ENCODE results near the gene HTR4. TPM values are rescaled to one million over a fixed set of nuclear protein-coding genes. Genes with fewer than 3 reads are reported as not detected.

The HTR4 gene
- total RNA-seq, 1 experiment from 2014 or later = not detected

DNA sequence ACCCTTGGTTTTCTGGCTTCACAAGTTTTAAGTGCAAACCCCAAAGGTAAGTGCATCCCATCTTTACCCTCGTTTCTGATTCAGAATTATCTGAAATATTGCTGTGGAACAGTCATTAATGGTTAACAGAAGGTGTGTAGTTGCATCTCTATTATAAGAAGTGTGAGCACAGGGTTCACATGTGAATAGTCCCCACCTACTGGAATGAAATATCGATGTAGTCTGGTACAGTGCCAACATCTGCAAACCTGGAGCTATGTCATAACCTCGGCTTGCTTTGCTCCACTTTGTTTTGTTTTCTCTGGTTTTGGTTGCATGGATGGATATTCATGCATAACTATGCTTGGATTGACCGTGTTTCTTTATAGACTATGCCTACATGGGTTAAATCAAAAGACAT, 12.6 kb downstream of the HTR4 start:
- H3K9me3 ChIP-seq (replicated peaks) = no peaks in the 10 kb centered on the region
- no peak overlapping the region for H3K4me3 ChIP-seq
- no peak overlapping the region for H3K27ac ChIP-seq
- H3K27me3 ChIP-seq (replicated peaks) = peaks cover 11% of the 10 kb centered on the region; the same call in 1 of the 2 replicates
- no peaks in the 10 kb centered on the region for H3K36me3 ChIP-seq
- no peaks in the 10 kb centered on the region for H3K4me1 ChIP-seq (replicated peaks)
- no peak for DNase-seq (ENCODE audit: low read depth in 1 of 2, low spot score in 2 of 2)

DNA sequence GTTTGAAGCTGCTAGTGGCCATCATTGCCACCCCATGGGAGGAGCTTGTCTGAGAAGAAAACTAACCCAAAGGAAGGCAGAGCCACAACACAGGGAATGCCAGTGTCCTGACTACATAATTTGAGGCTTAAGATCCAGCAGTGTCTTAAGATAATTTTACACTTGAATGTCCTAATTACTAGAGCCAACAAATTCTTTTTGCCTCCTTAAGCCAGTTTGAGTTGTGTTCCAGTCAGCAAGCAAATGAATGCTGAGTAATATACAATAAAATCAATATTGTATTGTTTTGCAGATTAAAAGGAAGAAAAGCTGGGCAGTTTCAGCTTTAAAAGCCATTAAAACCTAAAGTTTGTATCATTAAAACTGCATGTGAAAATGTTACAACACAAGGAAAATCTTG, 13.9 kb downstream of the HTR4 start:
- Histone ChIP-seq H3K9me3 (replicated peaks) (no peaks in the 10 kb centered on the region), H3K36me3 (no peaks in the 10 kb centered on the region), H3K4me3 (no peak overlapping the region), H3K4me1 (replicated peaks) (no peaks in the 10 kb centered on the region), H3K27ac (no peak overlapping the region), H3K27me3 (replicated peaks) (peaks cover 11% of the 10 kb centered on the region; the same call in 1 of the 2 replicates)
- DNase-seq (ENCODE audit: low read depth in 1 of 2, low spot score in 2 of 2) = no peak

DNA sequence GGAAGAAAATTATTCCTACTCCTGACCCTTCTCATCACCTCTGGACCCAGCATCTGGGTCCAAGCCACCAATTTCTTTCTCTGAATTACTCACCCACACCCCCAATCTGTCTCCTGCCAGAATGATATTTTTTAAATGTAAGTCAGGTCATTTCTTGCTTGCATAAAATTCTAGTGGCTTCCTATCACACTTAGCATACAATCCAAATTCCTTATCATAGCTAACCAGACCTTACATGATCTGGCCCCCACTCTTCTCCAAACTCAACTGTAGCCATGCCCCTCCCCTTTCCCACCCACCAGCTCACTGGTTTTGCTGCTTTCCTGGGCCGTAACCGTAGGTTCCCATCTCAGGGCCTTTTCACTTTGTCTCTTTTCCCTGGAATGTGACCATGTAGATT, 15.2 kb downstream of the HTR4 start:
- Histone ChIP-seq H3K9me3 (replicated peaks) (no peaks in the 10 kb centered on the region), H3K36me3 (no peaks in the 10 kb centered on the region), H3K4me3 (no peak overlapping the region), H3K27me3 (replicated peaks) (peaks cover 10% of the 10 kb centered on the region; the same call in 1 of the 2 replicates), H3K4me1 (replicated peaks) (no peaks in the 10 kb centered on the region), H3K27ac (no peak overlapping the region)
- no peak for DNase-seq (ENCODE audit: low read depth in 1 of 2, low spot score in 2 of 2)

DNA sequence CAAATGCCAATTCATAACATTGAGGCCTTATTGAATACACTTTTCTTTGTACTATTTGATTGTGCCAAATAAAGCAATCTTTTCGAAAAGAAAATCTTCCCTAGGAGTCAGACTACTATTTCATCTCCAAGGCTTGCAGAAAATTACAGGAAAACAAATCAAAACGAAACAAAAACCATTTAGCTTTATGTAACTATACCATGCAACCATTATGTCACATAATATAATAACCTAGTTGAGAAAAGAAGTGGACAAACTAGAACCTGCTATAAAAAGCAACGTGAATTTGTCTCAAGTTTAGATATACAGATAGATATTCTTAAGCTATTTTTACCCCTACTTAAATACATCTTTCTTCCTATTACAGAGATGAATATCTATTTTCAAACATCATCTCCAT, 18.0 kb downstream of the HTR4 start:
- Histone ChIP-seq H3K4me3 (no peak overlapping the region), H3K27ac (no peak overlapping the region), H3K4me1 (replicated peaks) (no peaks in the 10 kb centered on the region), H3K27me3 (replicated peaks) (no peaks in the 10 kb centered on the region; the same call in 1 of the 2 replicates), H3K9me3 (replicated peaks) (no peaks in the 10 kb centered on the region), H3K36me3 (no peaks in the 10 kb centered on the region)
- DNase-seq (ENCODE audit: low read depth in 1 of 2, low spot score in 2 of 2) = no peak

DNA sequence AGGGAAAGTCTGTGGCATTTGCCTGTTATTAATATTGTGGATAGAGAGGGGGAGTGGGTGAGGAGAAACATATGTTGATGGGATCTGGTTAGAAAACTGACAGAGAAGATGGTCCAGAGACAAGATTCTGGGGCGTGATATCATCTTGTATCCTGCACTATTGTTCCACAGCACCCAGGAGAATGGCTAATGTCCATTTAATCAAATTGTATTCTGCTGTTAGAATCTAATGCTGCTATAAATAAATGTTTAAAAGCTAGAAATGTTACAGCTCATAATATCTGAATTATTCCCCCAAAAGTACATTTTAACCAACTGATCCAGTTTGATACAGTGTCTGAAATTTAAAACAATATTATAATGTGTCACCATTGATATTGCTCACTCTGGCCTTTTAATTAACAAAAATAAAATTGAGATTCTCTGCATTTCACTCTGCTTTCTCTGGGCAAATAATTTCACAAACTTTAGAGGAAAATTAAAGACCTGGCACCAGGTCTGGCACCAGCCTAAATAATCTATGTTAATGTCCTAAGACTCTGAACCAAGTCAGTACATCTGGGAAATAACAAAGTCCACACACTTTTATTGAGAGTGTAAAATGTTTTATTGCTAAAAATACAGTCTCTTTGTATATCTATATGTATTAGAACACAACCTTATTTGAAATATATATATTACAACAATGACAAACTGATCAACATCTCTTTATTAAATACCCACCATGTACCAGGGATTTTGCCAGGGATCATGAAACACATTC, 18.8 kb downstream of the HTR4 start:
- H3K27ac ChIP-seq = no peak overlapping the region
- H3K9me3 ChIP-seq (replicated peaks) = no peaks in the 10 kb centered on the region
- no peaks in the 10 kb centered on the region for H3K36me3 ChIP-seq
- no peak for DNase-seq (ENCODE audit: low read depth in 1 of 2, low spot score in 2 of 2)
- peaks cover 6% of the 10 kb centered on the region; the same call in 1 of the 2 replicates for H3K27me3 ChIP-seq (replicated peaks)
- H3K4me3 ChIP-seq = no peak overlapping the region
- no peaks in the 10 kb centered on the region for H3K4me1 ChIP-seq (replicated peaks)

DNA sequence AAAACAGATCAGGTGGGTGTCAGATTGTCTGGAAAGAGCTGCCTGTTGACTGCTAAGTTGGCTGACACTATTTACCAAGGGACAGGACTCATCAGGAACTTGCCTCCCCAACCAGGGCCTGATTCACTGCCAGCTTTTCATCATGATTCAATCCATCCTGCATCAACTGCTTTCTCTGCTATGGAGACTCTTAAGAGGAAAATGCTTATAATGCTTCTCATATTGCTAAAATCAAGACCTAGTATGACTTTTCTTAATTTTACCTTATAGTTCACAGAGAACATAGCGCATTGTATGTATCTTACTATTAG, 21.3 kb downstream of the HTR4 start:
- no peak for DNase-seq (ENCODE audit: low read depth in 1 of 2, low spot score in 2 of 2)
- Histone ChIP-seq H3K36me3 (no peaks in the 10 kb centered on the region), H3K27ac (no peak overlapping the region), H3K9me3 (replicated peaks) (no peaks in the 10 kb centered on the region), H3K4me3 (no peak overlapping the region), H3K4me1 (replicated peaks) (no peaks in the 10 kb centered on the region), H3K27me3 (replicated peaks) (peaks cover 6% of the 10 kb centered on the region; the same call in 1 of the 2 replicates)

DNA sequence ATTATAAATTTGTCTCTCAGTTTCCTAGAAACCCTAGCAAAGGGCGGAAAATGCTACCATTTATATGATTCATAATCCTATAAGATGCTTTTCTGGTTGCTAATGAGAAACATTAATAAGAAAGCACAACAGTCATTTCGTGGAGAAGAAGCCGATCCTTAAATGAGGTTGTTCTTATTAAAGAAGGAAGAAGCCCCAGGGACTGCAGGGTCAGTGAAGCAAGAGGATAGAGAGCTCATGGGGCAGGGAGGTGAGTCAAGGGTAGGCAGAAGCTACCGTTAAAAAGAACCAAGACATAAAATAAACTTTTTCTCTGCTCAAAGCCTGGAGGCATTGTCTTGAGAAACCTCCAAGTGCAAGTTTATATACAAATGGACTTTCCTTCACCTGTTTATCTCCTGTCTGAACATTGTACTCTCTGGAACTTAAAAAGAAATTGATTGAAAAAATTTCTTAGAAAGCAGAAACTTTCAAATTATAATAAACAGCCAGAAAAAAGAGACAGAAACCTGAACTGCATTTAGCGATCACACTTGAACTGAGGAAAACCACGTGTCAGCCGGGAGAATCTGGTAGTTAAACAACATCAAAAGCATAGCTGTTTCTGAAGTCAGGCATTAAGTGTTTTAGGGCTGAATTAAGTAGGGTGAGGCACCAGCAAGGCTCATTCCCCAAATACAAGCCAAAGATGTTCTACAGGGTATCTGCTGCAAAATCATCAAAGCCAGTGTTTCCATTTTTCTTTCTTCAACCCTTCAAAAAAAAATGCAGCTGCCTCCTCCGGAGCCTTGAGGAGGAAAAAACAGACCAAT, 21.9 kb downstream of the HTR4 start:
- Histone ChIP-seq H3K4me3 (no peak overlapping the region), H3K27me3 (replicated peaks) (peaks cover 6% of the 10 kb centered on the region; the same call in 1 of the 2 replicates), H3K9me3 (replicated peaks) (no peaks in the 10 kb centered on the region), H3K27ac (no peak overlapping the region), H3K4me1 (replicated peaks) (no peaks in the 10 kb centered on the region), H3K36me3 (no peaks in the 10 kb centered on the region)
- no peak for DNase-seq (ENCODE audit: low read depth in 1 of 2, low spot score in 2 of 2)

DNA sequence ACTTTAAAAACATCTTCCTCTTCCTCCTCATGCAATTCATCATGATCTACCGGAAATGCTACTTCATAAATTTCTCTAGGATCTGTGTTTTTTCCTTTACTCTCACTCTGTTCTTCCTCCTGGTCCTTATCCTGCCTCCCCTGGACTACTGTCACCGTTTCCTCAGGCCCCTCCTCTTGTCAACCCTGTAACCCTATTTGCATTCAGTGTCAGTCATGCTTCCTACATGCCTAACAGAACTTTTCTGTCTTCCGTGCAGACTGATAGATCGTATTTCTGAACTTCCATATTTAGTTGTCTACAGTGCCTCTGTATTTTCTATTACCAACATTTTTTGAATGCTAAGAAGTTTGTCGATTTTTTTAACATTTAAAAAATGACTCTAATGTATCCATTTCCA, 27.3 kb downstream of the HTR4 start:
- H3K27ac ChIP-seq = no peak overlapping the region
- H3K4me3 ChIP-seq = no peak overlapping the region
- H3K4me1 ChIP-seq (replicated peaks) = peaks cover 4% of the 10 kb centered on the region; the same call in 1 of the 2 replicates
- H3K27me3 ChIP-seq (replicated peaks) = peaks cover 6% of the 10 kb centered on the region; the same call in 1 of the 2 replicates
- no peak for DNase-seq (ENCODE audit: low read depth in 1 of 2, low spot score in 2 of 2)
- H3K36me3 ChIP-seq = no peaks in the 10 kb centered on the region
- no peaks in the 10 kb centered on the region for H3K9me3 ChIP-seq (replicated peaks)

DNA sequence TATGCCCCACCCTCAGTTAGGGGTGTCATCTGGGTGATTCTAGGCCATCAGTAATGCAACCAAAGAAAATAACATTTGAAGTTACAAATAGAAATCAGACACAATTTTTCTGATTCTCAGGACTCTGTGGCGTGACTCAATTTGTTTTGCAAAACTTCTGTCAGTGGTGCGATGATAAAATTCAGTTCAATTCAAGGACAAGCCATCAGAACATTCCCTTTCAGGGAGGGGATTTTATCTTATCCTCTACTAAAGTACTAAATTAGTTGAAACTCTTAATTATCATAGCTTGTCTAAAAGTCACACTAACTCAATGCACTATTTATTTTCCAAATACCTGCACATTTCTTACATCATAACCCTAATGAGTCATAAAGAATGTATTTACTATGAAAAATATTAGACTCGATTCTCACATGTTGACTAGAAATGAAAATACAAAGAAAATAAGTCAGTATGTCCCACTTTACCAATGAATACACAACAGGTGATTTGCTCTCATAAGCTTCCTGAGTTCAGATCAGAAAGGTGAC, 28.2 kb downstream of the HTR4 start:
- H3K27me3 ChIP-seq (replicated peaks) = peaks cover 4% of the 10 kb centered on the region; the same call in 1 of the 2 replicates
- H3K27ac ChIP-seq = no peak overlapping the region

DNA sequence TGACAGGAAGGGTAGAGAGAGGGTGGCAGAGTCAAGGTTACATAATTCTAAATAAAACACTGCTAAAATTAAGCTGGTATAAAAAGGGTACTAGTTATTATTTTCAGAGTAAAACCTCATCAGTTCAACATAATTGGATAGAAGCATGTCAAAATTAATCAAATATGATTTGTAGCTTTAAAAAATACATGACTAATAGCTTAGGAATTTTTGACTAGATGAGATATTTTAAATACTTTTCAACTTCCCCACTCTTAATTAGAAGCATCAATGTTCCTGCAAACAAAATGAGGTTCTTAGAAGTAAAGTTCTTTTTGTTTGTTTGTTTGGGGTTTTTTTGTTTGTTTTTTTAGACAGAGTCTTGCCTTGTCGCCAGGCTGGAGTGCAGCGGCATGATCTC, 29.1 kb downstream of the HTR4 start:
- no peak overlapping the region for H3K4me3 ChIP-seq
- DNase-seq (ENCODE audit: low read depth in 1 of 2, low spot score in 2 of 2) = no peak
- H3K27ac ChIP-seq = no peak overlapping the region
- no peaks in the 10 kb centered on the region for H3K27me3 ChIP-seq (replicated peaks)
- no peaks in the 10 kb centered on the region for H3K36me3 ChIP-seq
- peaks cover 4% of the 10 kb centered on the region; the same call in 1 of the 2 replicates for H3K4me1 ChIP-seq (replicated peaks)
- H3K9me3 ChIP-seq (replicated peaks) = no peaks in the 10 kb centered on the region

More for the DNA sequence above, 28.2 kb downstream of the HTR4 start:
- no peak for DNase-seq (ENCODE audit: low read depth in 1 of 2, low spot score in 2 of 2)
- Histone ChIP-seq H3K4me3 (no peak overlapping the region), H3K36me3 (no peaks in the 10 kb centered on the region), H3K9me3 (replicated peaks) (no peaks in the 10 kb centered on the region), H3K4me1 (replicated peaks) (peaks cover 4% of the 10 kb centered on the region; the same call in 1 of the 2 replicates)

DNA sequence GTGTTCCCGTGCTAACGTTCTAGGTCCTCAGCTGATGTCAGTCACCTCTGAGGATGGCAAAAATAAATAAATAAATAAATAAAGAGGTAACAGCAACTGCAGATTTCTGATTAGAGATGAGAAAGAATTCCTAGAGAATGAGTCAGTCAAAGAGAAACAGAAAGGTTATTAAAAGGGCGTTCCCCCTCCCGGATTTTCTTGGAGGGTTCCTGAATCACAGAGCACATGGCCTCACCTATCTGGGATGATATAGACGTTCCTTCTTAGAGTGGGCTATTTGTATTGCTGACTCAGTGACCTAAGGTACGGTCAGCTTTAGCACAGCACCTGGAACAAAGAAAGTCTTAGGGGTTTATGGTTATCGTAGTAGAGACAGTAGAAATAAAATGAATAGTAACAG, 30.6 kb downstream of the HTR4 start:
- no peaks in the 10 kb centered on the region for H3K27me3 ChIP-seq (replicated peaks)
- no peaks in the 10 kb centered on the region for H3K36me3 ChIP-seq
- no peaks in the 10 kb centered on the region for H3K9me3 ChIP-seq (replicated peaks)
- no peak overlapping the region for H3K4me3 ChIP-seq
- H3K27ac ChIP-seq = no peak overlapping the region
- peak in 1 of 2 experiments; percentile 20 for DNase-seq (ENCODE audit: low read depth in 1 of 2, low spot score in 2 of 2)
- peaks cover 4% of the 10 kb centered on the region; the same call in 1 of the 2 replicates for H3K4me1 ChIP-seq (replicated peaks)

DNA sequence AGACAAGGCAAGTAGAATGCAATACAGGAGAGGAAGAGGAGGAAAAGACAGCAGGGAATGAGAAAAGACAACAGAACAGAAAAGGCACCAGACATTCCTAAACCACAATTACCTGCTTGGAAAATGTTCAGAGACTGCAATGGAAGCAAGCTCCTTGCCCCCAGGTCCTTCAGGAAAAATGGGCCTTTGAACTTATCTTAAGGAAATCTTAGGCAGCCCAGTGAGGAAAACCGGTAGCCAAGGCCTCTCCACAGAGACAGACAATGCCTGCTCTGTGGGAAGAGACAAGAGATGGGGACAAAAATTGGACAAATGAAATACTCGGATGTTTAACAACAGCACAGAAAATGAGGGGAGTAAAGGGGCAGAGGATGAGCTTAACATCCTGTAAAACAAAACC, 31.2 kb downstream of the HTR4 start:
- H3K27ac ChIP-seq = no peak overlapping the region
- H3K9me3 ChIP-seq (replicated peaks) = no peaks in the 10 kb centered on the region
- H3K4me1 ChIP-seq (replicated peaks) = peaks cover 4% of the 10 kb centered on the region; the same call in 1 of the 2 replicates
- no peak for DNase-seq (ENCODE audit: low read depth in 1 of 2, low spot score in 2 of 2)
- no peak overlapping the region for H3K4me3 ChIP-seq
- no peaks in the 10 kb centered on the region for H3K36me3 ChIP-seq
- H3K27me3 ChIP-seq (replicated peaks) = no peaks in the 10 kb centered on the region

DNA sequence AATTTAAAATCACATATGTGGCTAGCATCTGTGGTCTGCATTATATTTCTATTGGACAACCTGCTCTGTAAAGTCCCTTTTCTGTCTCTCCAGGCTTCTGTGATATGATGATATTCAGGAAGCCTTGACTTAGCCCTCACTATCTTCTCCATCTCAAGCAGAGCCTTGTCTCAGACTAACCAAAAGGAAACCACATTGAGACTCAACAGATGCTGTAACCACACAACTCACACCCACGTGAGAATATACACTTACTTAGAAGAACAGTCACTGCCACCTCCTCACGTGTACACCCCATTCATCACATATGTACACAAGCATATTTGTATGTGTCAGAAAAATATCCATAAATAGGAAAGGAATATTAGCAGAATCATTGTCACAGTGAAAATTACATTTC, 33.6 kb downstream of the HTR4 start:
- no peak overlapping the region for H3K4me3 ChIP-seq
- H3K9me3 ChIP-seq (replicated peaks) = no peaks in the 10 kb centered on the region
- H3K4me1 ChIP-seq (replicated peaks) = peaks cover 4% of the 10 kb centered on the region; the same call in 1 of the 2 replicates
- no peak overlapping the region for H3K27ac ChIP-seq
- H3K27me3 ChIP-seq (replicated peaks) = no peaks in the 10 kb centered on the region
- no peak for DNase-seq (ENCODE audit: low read depth in 1 of 2, low spot score in 2 of 2)
- H3K36me3 ChIP-seq = no peaks in the 10 kb centered on the region

DNA sequence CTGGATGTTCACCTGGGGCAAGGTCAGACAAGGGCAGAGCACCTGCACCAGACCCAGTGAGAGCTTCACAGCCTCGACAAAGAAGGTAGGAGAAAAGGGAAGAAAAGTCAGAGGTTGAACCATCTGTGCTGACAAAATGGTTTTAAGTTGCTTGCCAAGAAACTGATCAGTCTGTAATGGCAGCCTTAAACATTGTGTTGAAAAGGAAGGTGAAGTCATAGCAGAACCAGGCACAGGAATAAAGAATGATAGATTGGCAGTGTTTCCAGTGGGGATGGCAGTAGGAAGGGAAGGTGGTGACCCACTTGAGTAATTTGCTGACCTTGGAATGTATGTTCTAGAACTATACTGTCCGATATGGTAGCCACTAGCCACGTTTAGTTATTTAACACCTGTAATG, 34.2 kb downstream of the HTR4 start:
- Histone ChIP-seq H3K4me1 (replicated peaks) (peaks cover 4% of the 10 kb centered on the region; the same call in 1 of the 2 replicates), H3K27me3 (replicated peaks) (no peaks in the 10 kb centered on the region), H3K36me3 (no peaks in the 10 kb centered on the region), H3K9me3 (replicated peaks) (no peaks in the 10 kb centered on the region), H3K4me3 (no peak overlapping the region), H3K27ac (no peak overlapping the region)
- no peak for DNase-seq (ENCODE audit: low read depth in 1 of 2, low spot score in 2 of 2)
